ENCODE measurements around the gene CACNG5. TPM values are rescaled to one million over a fixed set of nuclear protein-coding genes. Genes with fewer than 3 reads are reported as not detected.

Gene CACNG5
- total RNA-seq, 4 donors from 2014 or later, result not detected

DNA sequence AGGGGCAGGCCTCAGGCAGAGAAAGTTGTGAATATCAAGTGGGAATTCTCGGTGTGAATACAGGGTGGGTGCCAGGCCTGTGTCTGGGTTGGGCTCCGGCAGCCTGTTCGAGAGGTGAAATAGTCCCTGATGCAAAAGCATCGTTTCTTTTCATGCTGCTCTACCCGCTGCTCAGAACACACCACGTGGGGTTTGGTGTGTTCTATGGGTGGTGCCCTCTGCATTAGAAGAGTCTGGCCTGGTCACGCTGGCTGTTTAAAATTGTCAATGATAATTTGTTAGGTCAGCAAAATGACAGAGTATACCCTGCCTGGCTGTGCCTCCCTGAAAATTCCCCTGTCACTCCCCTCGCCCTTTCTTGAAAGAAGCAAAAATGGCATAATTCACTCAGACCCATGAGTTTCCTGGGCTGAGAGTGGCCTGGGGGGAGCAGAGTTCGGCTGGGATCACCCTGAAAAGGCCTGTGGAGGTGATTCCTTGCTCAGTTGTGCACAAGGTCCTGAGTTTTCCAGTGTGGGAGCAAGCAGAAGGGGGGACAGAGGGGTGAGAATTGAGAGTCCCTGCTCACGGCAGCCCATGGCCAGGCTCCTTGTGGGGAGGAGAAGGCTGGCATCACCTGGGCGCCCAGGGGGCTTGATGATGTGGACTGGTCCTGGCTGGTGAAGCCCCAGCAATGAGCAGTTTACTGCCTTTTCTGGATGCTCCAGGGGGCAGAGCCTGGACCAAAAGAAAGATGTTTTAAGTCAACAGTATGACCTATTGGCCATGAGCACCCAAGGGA, 3.2 kb downstream of the CACNG5 start:
- H3K9me3 ChIP-seq, result no peaks in the 10 kb centered on the region
- H3K36me3 ChIP-seq, result no peaks in the 10 kb centered on the region
- DNase-seq, result no peak
- intact Hi-C loops (cut with DNase I), result no loop called here
- no peak overlapping the region for H3K27ac ChIP-seq
- no peak overlapping the region for H3K4me3 ChIP-seq
- peaks cover 0 to 6% (median 0%) of the 10 kb centered on the region in 3 donors for H3K4me1 ChIP-seq
- TF ChIP-seq CTCF (IDR thresholded peaks at IDR 0.05) (no peak), POLR2A (IDR thresholded peaks at IDR 0.05) (no peak)
- WGBS, 2 donors, result 56 to 75% methylated on average over 9 to 10 of the region's 11 CpGs
- peaks cover 4 to 79% (median 9%) of the 10 kb centered on the region in 4 donors for H3K27me3 ChIP-seq

DNA sequence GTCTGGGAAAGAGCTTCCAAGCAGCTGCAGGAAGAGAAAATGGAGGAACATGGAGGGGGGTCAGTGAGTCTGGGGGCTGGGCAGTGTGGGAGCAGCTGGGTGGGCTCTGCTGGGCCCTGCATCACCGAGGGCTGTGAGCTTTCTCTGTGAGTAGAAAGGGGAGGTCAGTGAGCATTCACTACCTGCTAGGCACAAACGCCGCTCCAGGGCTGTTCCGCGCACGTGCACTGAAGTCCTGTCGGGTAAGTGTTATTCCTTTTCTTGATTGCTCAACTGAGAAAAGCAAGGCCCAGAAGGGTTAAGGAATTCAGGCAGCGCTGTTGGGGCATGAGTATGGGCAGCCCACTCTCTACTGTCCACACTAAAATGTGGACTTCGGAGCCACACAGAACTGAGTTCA, 4.7 kb downstream of the CACNG5 start:
- TF ChIP-seq POLR2A (IDR thresholded peaks at IDR 0.05), result no peak
- no peak for TF ChIP-seq CTCF (IDR thresholded peaks at IDR 0.05)
- H3K27me3 ChIP-seq, result peaks cover 4 to 65% (median 7%) of the 10 kb centered on the region in 4 donors
- peaks cover 0 to 6% (median 0%) of the 10 kb centered on the region in 3 donors for H3K4me1 ChIP-seq
- DNase-seq, result no peak
- no peak overlapping the region for H3K27ac ChIP-seq
- WGBS, 2 donors, result 74 to 80% methylated on average over 6 to 9 of the region's 9 CpGs
- intact Hi-C loops (cut with DNase I), result no loop called here
- no peaks in the 10 kb centered on the region for H3K9me3 ChIP-seq
- H3K4me3 ChIP-seq, result no peak overlapping the region
- H3K36me3 ChIP-seq, result no peaks in the 10 kb centered on the region

DNA sequence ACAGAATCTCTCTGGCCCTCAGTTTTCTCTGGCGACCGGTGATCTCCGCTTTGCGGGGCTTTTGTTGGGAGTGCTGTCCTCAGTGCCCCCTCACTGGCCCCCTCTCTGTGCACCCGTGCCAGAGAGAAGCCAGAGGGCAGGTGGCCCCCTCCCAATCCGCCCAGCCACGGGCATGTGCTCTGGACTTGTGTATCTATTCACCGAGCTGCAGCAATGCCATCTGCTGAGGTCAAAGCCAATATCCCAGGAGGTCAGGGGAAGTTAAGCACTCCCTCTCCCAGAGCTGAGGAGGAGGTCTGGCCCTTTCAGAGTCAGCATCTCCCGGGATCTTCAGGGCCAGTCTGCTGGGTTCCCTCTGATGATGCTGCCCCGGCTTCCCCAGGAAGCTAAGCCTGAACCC, 5.1 kb downstream of the CACNG5 start:
- Histone ChIP-seq H3K4me3 (no peak overlapping the region), H3K9me3 (no peaks in the 10 kb centered on the region), H3K4me1 (peaks cover 0 to 1% (median 0%) of the 10 kb centered on the region in 3 donors), H3K27ac (no peak overlapping the region), H3K27me3 (peaks cover 2 to 61% (median 3%) of the 10 kb centered on the region in 4 donors), H3K36me3 (no peaks in the 10 kb centered on the region)
- intact Hi-C loops (cut with DNase I), result no loop called here
- DNase-seq, result no peak
- TF ChIP-seq CTCF (IDR thresholded peaks at IDR 0.05), result no peak
- 60 to 70% methylated on average over 1 to 8 of the region's 10 CpGs for WGBS, 2 donors

DNA sequence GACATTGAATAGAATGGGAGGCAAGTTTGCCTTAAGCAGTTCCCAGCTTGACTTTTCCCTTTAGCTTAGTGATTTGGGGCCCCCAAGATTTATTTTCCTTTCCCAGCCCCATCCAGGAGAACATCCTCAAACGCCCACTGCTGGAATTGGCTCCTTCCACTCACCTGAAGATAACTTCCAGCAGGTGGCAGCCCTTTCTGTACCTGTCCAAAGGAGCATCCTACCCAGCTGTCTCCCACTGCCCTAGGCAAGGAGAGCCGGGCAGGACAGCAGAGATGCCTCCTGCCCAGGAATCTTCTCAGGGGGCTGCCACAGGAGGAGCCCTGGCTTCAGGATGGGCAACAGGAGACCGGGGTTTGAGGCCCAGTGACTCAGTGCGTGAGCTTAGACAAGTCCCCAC, 6.4 kb downstream of the CACNG5 start:
- H3K4me1 ChIP-seq, result no peaks in the 10 kb centered on the region
- H3K27me3 ChIP-seq, result peaks cover 0 to 54% (median 0%) of the 10 kb centered on the region in 4 donors
- H3K27ac ChIP-seq, result no peak overlapping the region
- H3K4me3 ChIP-seq, result no peak overlapping the region
- no peaks in the 10 kb centered on the region for H3K9me3 ChIP-seq
- H3K36me3 ChIP-seq, result no peaks in the 10 kb centered on the region
- no peak for TF ChIP-seq CTCF (IDR thresholded peaks at IDR 0.05)
- TF ChIP-seq POLR2A (IDR thresholded peaks at IDR 0.05), result no peak
- DNase-seq, result no peak
- WGBS, 2 donors, result 8 to 80% methylated on average over 1 to 2 of the region's 4 CpGs
- intact Hi-C loops (cut with DNase I), result no loop called here

GRCh38 chr17:66841744-66842143, 6.8 kb downstream of the CACNG5 start:
- intact Hi-C loops (cut with DNase I), result no loop called here
- 56 to 65% methylated on average over 3 to 4 of the region's 4 CpGs for WGBS, 2 donors
- H3K27me3 ChIP-seq, result peaks cover 0 to 52% (median 0%) of the 10 kb centered on the region in 4 donors
- H3K4me3 ChIP-seq, result no peak overlapping the region
- TF ChIP-seq POLR2A (IDR thresholded peaks at IDR 0.05) (no peak), CTCF (IDR thresholded peaks at IDR 0.05) (no peak)
- DNase-seq, result no peak
- H3K9me3 ChIP-seq, result no peaks in the 10 kb centered on the region
- no peaks in the 10 kb centered on the region for H3K36me3 ChIP-seq
- H3K27ac ChIP-seq, result no peak overlapping the region
- H3K4me1 ChIP-seq, result no peaks in the 10 kb centered on the region
